NT2/D1 (cell line): Measurements from ENCODE around the gene SFRP5.

Experiments used
- DNase-seq: peaks from one replicate; pipeline ENCODE4 v3.0.0-alpha.2; 2011; ENCODE audit warnings: low read depth, low spot score
- H3K27me3 ChIP-seq: 2 replicates; pipeline ENCODE4 v1.6.0; 2011; ENCODE audit warnings: mild to moderate bottlenecking; ENCODE audit not compliant: insufficient read length, insufficient read depth
- H3K36me3 ChIP-seq: 2 replicates; pipeline ENCODE4 v1.6.1; 2011; ENCODE audit warnings: mild to moderate bottlenecking, low read length, mixed read lengths; ENCODE audit not compliant: insufficient read depth, insufficient read length
- H3K4me1 ChIP-seq: 2 replicates; pipeline ENCODE4 v1.5.1; 2011; ENCODE audit not compliant: insufficient read depth, insufficient read length
- H3K4me3 ChIP-seq: 2 replicates; pipeline ENCODE4 v1.5.1; 2011; ENCODE audit warnings: low read depth; ENCODE audit not compliant: insufficient read length
- H3K9ac ChIP-seq: 2 replicates; pipeline ENCODE4 v1.6.0; 2011; ENCODE audit warnings: low read depth; ENCODE audit not compliant: insufficient read length
- H3K9me3 ChIP-seq: 2 replicates; pipeline ENCODE4 v1.5.1; 2011; ENCODE audit warnings: mild to moderate bottlenecking, low read length; ENCODE audit not compliant: insufficient read depth
- SUZ12 ChIP-seq: IDR thresholded peaks from 2 replicates; pipeline ENCODE4 v1.6.1; 2011; ENCODE audit not compliant: insufficient read length, insufficient read depth; ENCODE audit errors: extremely low read depth
- YY1 ChIP-seq: IDR thresholded peaks from 2 replicates; pipeline ENCODE4 v1.6.1; 2011; ENCODE audit not compliant: insufficient read length, insufficient read depth
- ZNF274 ChIP-seq: IDR thresholded peaks from 2 replicates; pipeline ENCODE4 v1.6.1; 2011; ENCODE audit warnings: mild to moderate bottlenecking, low read depth, low read length

Gene SFRP5

DNA sequence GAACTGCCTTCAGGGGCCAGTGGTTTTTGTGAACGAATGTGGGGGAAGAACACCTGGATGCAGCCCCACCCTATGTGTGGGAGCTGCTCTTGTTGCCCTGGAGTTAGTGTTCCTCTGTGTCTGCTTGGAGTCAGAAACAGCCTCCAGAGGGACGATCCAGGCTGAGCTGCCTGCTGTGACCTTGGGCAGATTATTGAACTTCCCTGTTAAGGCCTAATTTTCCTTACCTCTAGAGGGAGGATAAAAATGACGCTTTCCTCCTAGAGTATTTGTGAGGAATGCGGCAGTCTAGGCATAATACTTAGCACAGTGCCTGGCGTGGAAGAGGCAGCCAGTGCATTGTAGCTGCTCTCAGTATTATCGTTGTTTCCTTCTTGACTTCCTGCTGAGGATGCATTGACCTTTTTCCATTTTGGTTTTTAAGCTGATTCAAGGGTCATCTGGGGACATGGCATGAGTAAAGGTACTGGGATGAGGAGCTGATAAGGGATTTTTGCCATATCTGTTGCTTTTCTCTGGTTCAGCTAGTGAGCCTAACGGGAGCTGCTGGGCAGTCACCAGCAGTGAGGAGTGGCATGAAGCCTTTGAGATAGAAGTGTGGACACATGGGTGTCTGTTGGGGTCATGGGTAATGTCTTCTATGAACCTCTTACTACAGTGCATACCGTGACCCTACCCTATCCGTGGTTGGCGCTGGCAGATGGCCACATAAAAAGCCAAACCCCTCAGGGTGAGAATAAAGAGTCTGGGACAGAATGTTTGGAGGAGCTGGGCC, 28.4 kb downstream of the SFRP5 start:
- peaks cover 74% of the 10 kb centered on the region for H3K36me3 ChIP-seq
- H3K4me3 ChIP-seq, result no peak overlapping the region
- peaks cover 3% of the 10 kb centered on the region for H3K4me1 ChIP-seq
- no peak for TF ChIP-seq SUZ12
- TF ChIP-seq YY1, result no peak
- TF ChIP-seq ZNF274, result no peak
- H3K9me3 ChIP-seq, result no peaks in the 10 kb centered on the region
- DNase-seq, result no peak
- H3K9ac ChIP-seq, result no peak overlapping the region
- H3K27me3 ChIP-seq, result no peaks in the 10 kb centered on the region

DNA sequence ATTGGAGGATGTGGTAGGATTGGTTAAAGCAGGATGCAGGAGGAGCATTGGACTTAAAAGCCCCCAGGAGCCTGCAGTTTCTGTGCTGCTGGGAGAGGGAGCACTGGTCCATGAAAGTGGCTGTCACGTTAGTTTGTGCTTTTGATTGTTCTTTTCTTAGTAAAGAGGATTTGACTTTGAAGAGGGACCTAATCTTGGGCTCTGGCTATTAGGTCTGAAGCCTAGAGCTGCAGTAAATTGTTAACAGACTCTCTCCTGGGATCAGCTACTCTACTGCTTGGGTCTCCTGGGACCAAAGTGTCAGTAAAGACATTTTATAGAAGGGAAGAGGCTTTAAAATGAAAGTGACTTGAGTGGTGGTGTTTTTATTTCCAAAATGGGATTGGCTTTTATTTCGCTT, 31.2 kb downstream of the SFRP5 start:
- H3K4me3 ChIP-seq, result no peak overlapping the region
- no peak overlapping the region for H3K9ac ChIP-seq
- TF ChIP-seq SUZ12 (no peak), ZNF274 (no peak), YY1 (no peak)
- H3K27me3 ChIP-seq, result peaks cover 12% of the 10 kb centered on the region
- H3K36me3 ChIP-seq, result peaks cover 56% of the 10 kb centered on the region
- DNase-seq, result no peak
- H3K9me3 ChIP-seq, result peaks cover 11% of the 10 kb centered on the region
- peaks cover 5% of the 10 kb centered on the region for H3K4me1 ChIP-seq

DNA sequence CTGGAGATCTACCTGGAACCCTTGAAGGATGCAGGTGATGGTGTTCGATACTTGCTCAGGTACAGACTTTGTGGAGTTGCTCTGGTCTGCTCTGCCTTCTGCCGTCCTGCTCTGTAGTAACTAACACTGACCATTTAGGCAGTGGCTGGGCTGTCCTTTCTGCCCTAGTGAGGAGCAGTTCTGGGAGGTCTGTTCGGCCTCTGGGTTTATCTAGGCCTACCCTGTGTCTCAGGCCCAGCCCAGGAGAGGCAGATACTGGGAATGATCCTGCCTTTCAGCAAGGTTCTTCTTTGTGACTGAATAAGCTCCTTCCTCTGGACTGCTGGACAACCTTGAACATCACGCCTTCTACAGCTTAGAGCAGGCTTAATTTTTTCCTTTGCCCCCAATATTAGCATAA, 33.2 kb downstream of the SFRP5 start:
- Histone ChIP-seq H3K9ac (no peak overlapping the region), H3K4me3 (no peak overlapping the region), H3K27me3 (peaks cover 16% of the 10 kb centered on the region), H3K36me3 (peaks cover 41% of the 10 kb centered on the region), H3K9me3 (peaks cover 12% of the 10 kb centered on the region), H3K4me1 (peaks cover 5% of the 10 kb centered on the region)
- DNase-seq, result no peak
- no peak for TF ChIP-seq YY1
- no peak for TF ChIP-seq ZNF274
- TF ChIP-seq SUZ12, result no peak

DNA sequence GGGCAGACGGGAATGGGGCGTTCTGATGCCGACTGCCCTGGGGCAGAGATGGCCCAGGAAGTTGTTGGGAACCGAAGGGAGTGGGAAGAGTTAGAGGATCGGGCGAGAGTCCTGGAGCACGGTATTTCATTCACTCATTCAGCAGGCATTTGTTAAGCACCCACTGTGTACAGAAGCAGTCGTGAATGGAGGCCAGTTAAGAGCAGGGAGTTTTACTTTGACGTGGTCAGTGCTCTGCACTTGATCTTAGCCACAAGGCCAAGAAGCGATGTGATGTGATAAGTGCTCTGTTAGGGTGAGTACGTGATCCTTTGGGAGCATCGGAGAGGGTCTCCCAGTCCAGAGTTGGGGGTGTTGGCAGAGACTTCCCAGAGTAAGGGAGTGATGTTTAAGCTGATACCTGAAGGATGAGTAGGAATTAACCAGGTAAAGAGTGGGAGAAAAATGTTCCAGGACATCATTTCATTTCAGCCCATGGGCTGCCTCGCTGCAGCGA, 34.0 kb downstream of the SFRP5 start:
- H3K27me3 ChIP-seq, result peaks cover 16% of the 10 kb centered on the region
- peaks cover 12% of the 10 kb centered on the region for H3K9me3 ChIP-seq

DNA sequence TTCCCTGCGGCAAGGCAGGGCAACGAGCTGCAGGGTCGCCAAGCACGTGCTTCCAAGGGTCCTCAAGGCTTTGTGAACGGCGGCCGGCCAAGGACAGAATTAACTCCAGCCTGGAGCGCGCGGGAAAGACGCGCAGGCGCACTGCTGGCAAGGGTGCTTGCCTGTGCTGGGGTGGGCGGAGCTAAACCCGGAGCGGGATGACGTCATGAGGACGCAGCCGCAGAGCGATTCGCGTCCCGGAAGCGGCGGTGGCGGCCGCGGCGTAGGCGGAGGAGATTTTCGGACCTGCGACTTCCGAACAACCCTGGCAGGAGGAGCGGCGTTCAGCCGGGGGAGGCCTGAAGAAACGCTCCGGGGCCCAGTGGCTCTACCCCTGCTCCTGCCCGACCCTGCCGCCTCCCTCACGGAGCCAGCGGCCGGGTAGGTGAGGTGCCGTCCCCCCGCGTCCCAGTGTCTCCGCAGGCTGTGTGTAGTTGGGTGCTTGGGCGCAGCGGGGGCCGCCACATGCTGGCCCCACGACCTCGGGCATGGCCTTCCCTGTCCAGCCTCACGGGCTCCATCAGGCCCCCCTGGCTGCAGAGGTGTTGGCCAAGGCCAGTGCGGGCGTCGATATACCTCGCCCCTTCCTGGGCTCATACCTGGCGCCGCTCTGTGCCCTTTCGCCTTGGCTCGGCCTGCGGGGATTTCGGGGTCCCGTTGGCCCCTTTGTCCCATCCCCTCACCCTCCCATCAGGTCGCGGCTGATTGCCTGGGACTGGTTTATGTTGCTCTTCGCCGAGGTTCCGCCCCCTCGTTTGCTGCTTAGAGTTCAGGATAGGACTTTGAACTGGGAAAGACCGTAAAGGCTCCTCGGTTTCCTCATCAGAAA, 34.7 kb downstream of the SFRP5 start, which contains the start of gene ZFYVE27:
Gene ZFYVE27, plus strand, starts transcription at position 227 of the 868 bp plus-strand sequence. CDS start 1,350 bp downstream, outside the sequence.
- peaks cover 12% of the 10 kb centered on the region for H3K9me3 ChIP-seq
- peaks cover 2% of the 10 kb centered on the region for H3K4me1 ChIP-seq
- H3K36me3 ChIP-seq, result peaks cover 27% of the 10 kb centered on the region
- peak within 1 kb of the TSS; percentile 93 for H3K4me3 ChIP-seq
- peak; percentile 91 for DNase-seq
- no peak for TF ChIP-seq YY1
- TF ChIP-seq SUZ12, result no peak
- no peak for TF ChIP-seq ZNF274
- peaks cover 16% of the 10 kb centered on the region for H3K27me3 ChIP-seq
- peak within 1 kb of the TSS; percentile 98 for H3K9ac ChIP-seq

More for the DNA sequence above, 34.0 kb downstream of the SFRP5 start:
- H3K4me3 ChIP-seq, result peak overlapping the region; percentile 93
- TF ChIP-seq ZNF274 (no peak), SUZ12 (no peak), YY1 (no peak)
- peaks cover 33% of the 10 kb centered on the region for H3K36me3 ChIP-seq
- peaks cover 3% of the 10 kb centered on the region for H3K4me1 ChIP-seq
- no peak for DNase-seq
- H3K9ac ChIP-seq, result peak overlapping the region; percentile 98

DNA sequence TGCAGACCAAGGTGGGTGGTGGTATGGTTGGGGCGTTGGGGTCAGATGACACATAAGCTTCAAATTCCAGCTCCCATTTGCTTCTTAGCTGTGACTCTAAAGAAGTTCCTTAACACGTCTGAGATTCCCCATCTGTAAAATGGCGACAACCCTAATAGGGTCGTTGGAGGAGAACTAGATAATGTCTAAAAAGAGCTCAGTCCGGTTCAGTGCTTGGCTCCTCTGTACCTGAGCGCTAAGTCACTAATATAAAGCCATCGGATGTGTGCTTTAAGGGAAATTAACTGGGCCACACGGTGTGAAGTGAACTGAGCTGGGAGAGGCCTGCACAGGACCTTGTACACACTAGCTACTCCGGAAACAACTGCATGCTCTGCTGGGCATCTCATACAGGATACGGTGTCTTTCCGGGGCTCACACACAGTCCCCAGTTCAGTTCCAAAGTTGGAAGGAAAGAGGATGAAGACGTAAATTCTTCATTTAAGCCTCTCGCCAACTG, 35.3 kb downstream of the SFRP5 start:
- peaks cover 2% of the 10 kb centered on the region for H3K4me1 ChIP-seq
- peaks cover 26% of the 10 kb centered on the region for H3K36me3 ChIP-seq
- H3K9ac ChIP-seq, result peak overlapping the region; percentile 10
- TF ChIP-seq SUZ12, result no peak
- no peak for TF ChIP-seq ZNF274
- no peak for TF ChIP-seq YY1
- H3K9me3 ChIP-seq, result peaks cover 12% of the 10 kb centered on the region
- H3K4me3 ChIP-seq, result peak overlapping the region; percentile 93
- peaks cover 16% of the 10 kb centered on the region for H3K27me3 ChIP-seq
- DNase-seq, result no peak

DNA sequence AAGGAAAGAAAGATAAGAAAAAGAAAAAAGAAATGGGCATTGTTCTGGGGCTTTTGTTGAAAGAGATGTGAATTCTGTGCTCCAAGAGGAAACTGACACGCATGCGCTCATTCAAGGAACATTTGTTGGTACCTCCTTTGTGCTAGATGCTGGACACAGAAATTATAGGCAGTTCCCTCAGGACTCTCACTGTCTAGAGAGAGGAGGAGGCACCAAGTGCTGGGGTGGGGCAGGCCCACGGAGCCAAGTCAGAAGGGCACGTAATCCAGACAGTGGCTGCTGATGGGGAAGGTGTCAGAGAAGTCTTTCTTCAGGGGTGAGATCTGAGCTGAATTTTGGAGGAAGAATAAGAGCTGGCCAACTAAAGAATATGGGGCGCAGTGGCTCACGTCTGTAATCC, 37.8 kb downstream of the SFRP5 start:
- H3K9ac ChIP-seq, result no peak overlapping the region
- no peak for DNase-seq
- peaks cover 2% of the 10 kb centered on the region for H3K4me1 ChIP-seq
- peaks cover 16% of the 10 kb centered on the region for H3K27me3 ChIP-seq
- TF ChIP-seq SUZ12, result no peak
- no peak for TF ChIP-seq ZNF274
- TF ChIP-seq YY1, result no peak
- peaks cover 7% of the 10 kb centered on the region for H3K36me3 ChIP-seq
- H3K9me3 ChIP-seq, result peaks cover 12% of the 10 kb centered on the region
- H3K4me3 ChIP-seq, result no peak overlapping the region
